Osteocyte (in vitro differentiated cells): ENCODE data around the gene SVOP. TPM values are rescaled to one million over a fixed set of nuclear protein-coding genes. Genes with fewer than 3 reads are reported as not detected.

Experiments
- DNase-seq: peaks from one replicate; pipeline ENCODE4 v3.0.0; 2021; ENCODE audit warnings: mixed read lengths; ENCODE audit not compliant: unreplicated experiment; ENCODE audit errors: extremely low spot score
- H3K27ac Mint-ChIP-seq: one replicate; pipeline ENCODE4 v1.8.0; 2021; ENCODE audit warnings: mild to moderate bottlenecking, mixed read lengths; ENCODE audit not compliant: unreplicated experiment
- H3K27me3 Mint-ChIP-seq: one replicate; pipeline ENCODE4 v1.8.0; 2021; ENCODE audit warnings: mixed read lengths; ENCODE audit not compliant: unreplicated experiment
- H3K36me3 Mint-ChIP-seq: one replicate; pipeline ENCODE4 v1.8.0; 2021; ENCODE audit warnings: mixed read lengths; ENCODE audit not compliant: unreplicated experiment
- H3K4me1 Mint-ChIP-seq: one replicate; pipeline ENCODE4 v1.8.0; 2021; ENCODE audit warnings: mixed read lengths; ENCODE audit not compliant: unreplicated experiment
- H3K4me3 Mint-ChIP-seq: one replicate; pipeline ENCODE4 v1.8.0; 2021; ENCODE audit warnings: mild to moderate bottlenecking, moderate library complexity, mixed read lengths; ENCODE audit not compliant: unreplicated experiment
- H3K9me3 Mint-ChIP-seq: one replicate; pipeline ENCODE4 v1.8.0; 2021; ENCODE audit warnings: mixed read lengths; ENCODE audit not compliant: unreplicated experiment
- total RNA-seq: library from RNA; stranded (reverse); gene quantifications from 2 replicates; pipeline ENCODE4 v1.2.1, GENCODE V29; 2021
- TF ChIP-seq, protein P1 (sequence below): fragments of 200-600 bp; sonication (generic); IDR thresholded peaks from 2 replicates; pipeline ENCODE4 v1.5.0; 2021; ENCODE audit warnings: antibody characterized with exemption, mild to moderate bottlenecking, moderate library complexity

The SVOP gene
- total RNA-seq, 1 donor from 2014 or later = not detected

DNA sequence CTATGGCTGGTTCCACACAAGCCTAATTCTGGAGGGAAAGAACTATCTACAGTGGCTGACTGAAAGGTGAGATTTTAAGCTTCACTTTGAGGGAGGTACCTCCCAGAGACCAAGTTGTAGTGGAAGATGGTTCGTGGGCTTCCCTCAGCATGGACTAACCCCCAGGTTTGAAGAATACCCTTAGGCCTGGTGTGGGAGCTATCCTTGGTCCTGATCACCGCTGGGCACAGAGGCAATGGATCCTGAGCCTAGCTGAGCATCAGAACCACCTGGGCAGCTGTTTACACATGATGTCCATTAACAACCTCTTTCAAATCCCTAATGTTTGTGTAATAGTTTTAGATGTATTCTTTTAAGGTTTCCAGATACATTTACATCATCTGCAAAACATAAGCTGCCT, 130.7 kb downstream of the SVOP start:
- H3K36me3 Mint-ChIP-seq = no peaks in the 10 kb centered on the region
- no peak for DNase-seq

DNA sequence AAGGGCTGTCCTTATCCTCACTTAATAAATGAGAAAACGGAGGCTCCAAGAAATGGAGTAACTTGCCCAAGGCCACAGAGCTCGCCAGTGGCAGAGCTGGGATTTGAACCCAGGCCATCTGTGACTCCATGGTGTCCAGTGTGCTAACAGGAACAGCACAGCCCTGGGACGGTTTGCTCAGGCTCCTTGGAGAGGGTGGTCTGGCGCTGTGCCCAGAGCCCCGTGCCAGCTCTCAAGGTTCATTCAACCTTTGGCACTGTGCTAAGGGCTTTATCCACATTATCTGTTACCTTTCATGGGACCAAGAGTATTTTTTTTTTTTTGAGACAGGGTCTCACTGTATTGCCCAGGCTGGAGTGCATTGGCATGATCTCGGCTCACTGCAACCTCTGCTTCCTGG, 132.8 kb downstream of the SVOP start:
- TF ChIP-seq, protein P1, sequence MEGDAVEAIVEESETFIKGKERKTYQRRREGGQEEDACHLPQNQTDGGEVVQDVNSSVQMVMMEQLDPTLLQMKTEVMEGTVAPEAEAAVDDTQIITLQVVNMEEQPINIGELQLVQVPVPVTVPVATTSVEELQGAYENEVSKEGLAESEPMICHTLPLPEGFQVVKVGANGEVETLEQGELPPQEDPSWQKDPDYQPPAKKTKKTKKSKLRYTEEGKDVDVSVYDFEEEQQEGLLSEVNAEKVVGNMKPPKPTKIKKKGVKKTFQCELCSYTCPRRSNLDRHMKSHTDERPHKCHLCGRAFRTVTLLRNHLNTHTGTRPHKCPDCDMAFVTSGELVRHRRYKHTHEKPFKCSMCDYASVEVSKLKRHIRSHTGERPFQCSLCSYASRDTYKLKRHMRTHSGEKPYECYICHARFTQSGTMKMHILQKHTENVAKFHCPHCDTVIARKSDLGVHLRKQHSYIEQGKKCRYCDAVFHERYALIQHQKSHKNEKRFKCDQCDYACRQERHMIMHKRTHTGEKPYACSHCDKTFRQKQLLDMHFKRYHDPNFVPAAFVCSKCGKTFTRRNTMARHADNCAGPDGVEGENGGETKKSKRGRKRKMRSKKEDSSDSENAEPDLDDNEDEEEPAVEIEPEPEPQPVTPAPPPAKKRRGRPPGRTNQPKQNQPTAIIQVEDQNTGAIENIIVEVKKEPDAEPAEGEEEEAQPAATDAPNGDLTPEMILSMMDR = no peak
- Mint-ChIP-seq H3K9me3 (peaks cover 4% of the 10 kb centered on the region), H3K36me3 (no peaks in the 10 kb centered on the region), H3K4me3 (no peak overlapping the region), H3K4me1 (no peaks in the 10 kb centered on the region), H3K27ac (no peak overlapping the region), H3K27me3 (no peaks in the 10 kb centered on the region)
- no peak for DNase-seq

More for the DNA sequence above, 130.7 kb downstream of the SVOP start:
- TF ChIP-seq, protein P1 = no peak
- Mint-ChIP-seq H3K4me1 (no peaks in the 10 kb centered on the region), H3K4me3 (no peak overlapping the region), H3K27ac (no peak overlapping the region), H3K9me3 (peaks cover 4% of the 10 kb centered on the region), H3K27me3 (peaks cover 5% of the 10 kb centered on the region)

DNA sequence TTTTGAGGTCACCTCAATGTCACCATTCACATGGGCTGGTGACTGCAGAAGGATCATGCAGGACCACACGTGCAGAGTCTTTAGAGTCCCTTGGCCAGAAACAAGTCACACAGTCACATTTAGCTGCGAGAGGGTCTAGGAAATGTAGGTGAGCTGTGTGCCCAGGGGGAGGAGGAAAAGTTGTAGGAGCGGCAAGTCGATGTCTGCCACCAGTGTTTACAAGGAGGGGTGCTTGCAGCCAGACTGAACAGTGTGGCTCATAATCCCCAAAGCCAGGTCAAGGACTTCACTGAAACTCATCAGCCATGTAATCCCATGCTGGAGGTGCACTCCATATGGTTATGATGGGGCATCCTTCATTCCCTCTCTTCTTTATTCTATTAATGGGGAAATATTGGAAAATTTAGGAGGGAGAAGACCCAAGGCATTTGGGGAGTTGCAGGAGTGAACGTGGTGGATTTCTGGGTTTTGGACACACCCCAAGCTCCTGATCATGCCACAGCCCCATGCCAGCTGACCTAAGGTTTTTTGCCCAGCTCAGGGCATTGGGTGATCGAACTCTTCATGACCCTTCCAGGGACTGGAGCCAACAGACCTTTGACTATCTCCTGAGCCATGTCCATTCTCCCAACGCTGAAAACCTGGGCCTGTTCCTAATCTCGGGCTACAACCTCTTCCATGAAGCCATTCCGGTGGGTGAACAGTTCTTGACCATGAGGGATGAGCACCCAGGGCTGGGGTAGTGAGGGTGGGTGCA, 133.8 kb downstream of the SVOP start:
- Mint-ChIP-seq H3K4me3 (no peak overlapping the region), H3K4me1 (no peaks in the 10 kb centered on the region), H3K27me3 (no peaks in the 10 kb centered on the region), H3K27ac (no peak overlapping the region), H3K36me3 (no peaks in the 10 kb centered on the region), H3K9me3 (peaks cover 4% of the 10 kb centered on the region)
- TF ChIP-seq, protein P1 = no peak
- no peak for DNase-seq

DNA sequence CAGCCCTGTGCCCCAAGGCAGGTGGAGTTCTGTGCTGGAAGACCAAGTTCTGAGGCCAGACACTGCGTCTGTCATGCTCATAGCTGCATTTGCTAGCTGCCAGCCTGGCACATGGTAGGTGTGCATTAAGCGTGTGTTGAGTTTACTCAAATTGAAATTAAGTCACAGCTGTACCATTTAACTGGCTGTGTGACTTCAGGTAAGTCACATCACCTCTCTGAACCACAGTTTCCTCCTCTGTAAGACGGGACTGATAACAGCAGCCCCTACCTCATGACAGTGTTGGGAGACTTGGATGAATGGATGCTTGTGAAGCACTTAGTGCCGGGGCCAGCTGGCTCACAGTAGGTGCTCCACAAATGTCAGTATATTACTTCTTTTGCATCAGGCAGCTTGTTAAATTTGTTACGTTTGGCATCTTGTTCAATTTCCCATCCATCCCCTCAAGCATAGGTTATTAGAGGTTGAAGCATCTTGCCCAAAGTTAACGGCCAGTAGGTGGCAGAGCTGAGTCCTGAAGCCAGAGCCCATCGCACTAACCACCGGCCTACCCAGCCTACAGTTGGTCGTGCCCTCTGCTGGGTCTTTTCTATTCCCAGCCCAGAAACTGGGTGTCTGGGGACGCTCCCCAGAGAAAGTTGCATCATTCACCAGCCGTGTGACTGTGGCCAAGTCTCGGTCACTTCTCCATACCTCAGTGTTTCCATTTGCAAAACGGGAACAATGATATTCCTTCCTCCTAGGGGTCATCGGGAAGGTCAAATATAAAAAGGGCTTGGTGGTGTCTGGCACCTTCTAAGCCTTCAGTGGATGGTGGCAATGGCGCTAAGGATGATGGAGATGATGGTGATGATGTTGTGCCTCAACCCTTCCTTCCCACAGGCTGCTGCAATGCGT, 136.5 kb downstream of the SVOP start:
- H3K27ac Mint-ChIP-seq = no peak overlapping the region
- DNase-seq = no peak
- no peaks in the 10 kb centered on the region for H3K36me3 Mint-ChIP-seq
- TF ChIP-seq, protein P1 = peak; percentile 52
- peaks cover 6% of the 10 kb centered on the region for H3K4me1 Mint-ChIP-seq
- H3K27me3 Mint-ChIP-seq = no peaks in the 10 kb centered on the region
- no peak overlapping the region for H3K4me3 Mint-ChIP-seq
- no peaks in the 10 kb centered on the region for H3K9me3 Mint-ChIP-seq

DNA sequence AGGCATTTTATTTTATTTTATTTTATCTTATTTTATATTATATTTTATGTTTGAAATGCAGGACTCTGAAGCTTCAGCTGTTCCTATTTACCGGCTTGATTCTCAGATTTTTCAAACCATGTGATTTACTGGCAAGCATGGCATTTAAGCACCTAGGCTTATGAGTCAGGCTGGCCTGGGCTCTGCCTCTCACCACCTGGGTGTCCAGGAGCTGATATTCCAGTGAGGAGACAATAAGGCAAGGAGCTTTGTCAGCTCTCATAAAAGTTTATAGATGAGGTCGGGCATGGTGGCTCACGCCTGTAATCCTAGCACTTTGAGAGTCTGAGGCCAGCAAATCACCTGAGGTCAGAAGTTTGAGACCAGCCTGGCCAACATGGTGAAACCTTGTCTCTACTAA, 138.9 kb downstream of the SVOP start:
- Mint-ChIP-seq H3K9me3 (no peaks in the 10 kb centered on the region), H3K36me3 (no peaks in the 10 kb centered on the region), H3K27ac (no peak overlapping the region), H3K4me1 (peaks cover 7% of the 10 kb centered on the region), H3K27me3 (no peaks in the 10 kb centered on the region), H3K4me3 (no peak overlapping the region)
- TF ChIP-seq, protein P1 = no peak
- no peak for DNase-seq
